ENCODE results near the gene POLR3A.

DNA sequence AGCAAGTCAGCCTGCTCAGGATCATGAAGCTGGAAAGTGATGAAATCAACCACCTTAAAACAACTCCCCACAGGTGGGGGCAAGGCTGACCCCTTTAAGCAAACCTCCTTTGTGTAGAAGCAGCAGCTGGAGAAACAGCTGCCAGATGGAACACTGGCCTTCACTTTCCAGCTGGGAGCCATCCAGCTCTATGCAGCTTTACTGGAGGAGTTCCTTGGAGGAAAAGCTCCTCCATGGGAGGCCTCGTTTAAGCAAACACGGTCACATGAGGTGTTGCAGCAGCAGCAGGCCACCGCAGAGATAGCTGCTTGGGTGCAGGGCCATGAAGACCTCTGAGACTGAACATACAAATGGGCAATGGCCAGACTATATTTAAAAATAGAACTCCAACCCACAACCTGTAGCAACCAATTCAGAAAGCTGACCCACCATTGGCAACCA is 89.7 kb downstream of the POLR3A start:
- TF ChIP-seq, protein P1, sequence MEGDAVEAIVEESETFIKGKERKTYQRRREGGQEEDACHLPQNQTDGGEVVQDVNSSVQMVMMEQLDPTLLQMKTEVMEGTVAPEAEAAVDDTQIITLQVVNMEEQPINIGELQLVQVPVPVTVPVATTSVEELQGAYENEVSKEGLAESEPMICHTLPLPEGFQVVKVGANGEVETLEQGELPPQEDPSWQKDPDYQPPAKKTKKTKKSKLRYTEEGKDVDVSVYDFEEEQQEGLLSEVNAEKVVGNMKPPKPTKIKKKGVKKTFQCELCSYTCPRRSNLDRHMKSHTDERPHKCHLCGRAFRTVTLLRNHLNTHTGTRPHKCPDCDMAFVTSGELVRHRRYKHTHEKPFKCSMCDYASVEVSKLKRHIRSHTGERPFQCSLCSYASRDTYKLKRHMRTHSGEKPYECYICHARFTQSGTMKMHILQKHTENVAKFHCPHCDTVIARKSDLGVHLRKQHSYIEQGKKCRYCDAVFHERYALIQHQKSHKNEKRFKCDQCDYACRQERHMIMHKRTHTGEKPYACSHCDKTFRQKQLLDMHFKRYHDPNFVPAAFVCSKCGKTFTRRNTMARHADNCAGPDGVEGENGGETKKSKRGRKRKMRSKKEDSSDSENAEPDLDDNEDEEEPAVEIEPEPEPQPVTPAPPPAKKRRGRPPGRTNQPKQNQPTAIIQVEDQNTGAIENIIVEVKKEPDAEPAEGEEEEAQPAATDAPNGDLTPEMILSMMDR (optimal IDR thresholded peaks at IDR 0.05 in 1 of 3, IDR thresholded peaks at IDR 0.05 in 1 of 3, conservative IDR thresholded peaks at IDR 0.05 in 1 of 3; ENCODE audit: extremely low read depth in 1 of 3, insufficient read depth in 2 of 3, low read length in 3 of 3), result no peak
- TF ChIP-seq EZH2 (IDR thresholded peaks at IDR 0.05; ENCODE audit: low read length), result no peak

Data from keratinocyte (primary cell).